Gastrocnemius medialis (tissue), 4 donors: ENCODE measurements around the gene CASP9.

Experiments used
- CTCF ChIP-seq, 5 experiments: fragments of 450-650 bp in 3 of 5; fragments of 200-600 bp in 2 of 5; sonication (generic) in 2 of 5; IDR thresholded peaks in 4 of 5; conservative IDR thresholded peaks in 1 of 5; 1 replicate in 4 of 5; 2 replicates in 1 of 5; pipeline ENCODE4 v1.5.1; 2016 to 2019; ENCODE audit warnings: antibody characterized with exemption in 5 of 5, mild to moderate bottlenecking in 3 of 5, moderate library complexity in 3 of 5
- POLR2A ChIP-seq, 2 donors: fragments of 450-650 bp; IDR thresholded peaks; one replicate each; pipeline ENCODE4 v1.6.1; 2017; ENCODE audit warnings: antibody characterized with exemption in 2 of 2, mild to moderate bottlenecking in 2 of 2, moderate library complexity in 2 of 2

GRCh38 chr1:15557008-15557407, 33.0 kb upstream of the CASP9 start:
- TF ChIP-seq CTCF (IDR thresholded peaks at IDR 0.05 in 4 of 5, conservative IDR thresholded peaks at IDR 0.05 in 1 of 5) (no peak), POLR2A (IDR thresholded peaks at IDR 0.05) (no peak)
